WERI-Rb-1 (cell line): Measurements from ENCODE around the gene MYB.
"Not testable (repeated sequence)": the region's sequence is repeated elsewhere in the genome, so short reads cannot be mapped to it uniquely, and the experiment has no call there.

ENCODE experiments used
- DNase-seq: peaks from one replicate; pipeline ENCODE4 v3.0.0-alpha.2; 2020
- H3K27ac ChIP-seq: fragments of 250-450 bp; sonication (Bioruptor Pico); 2 replicates; pipeline ENCODE4 v1.5.1; 2020; ENCODE audit warnings: mild to moderate bottlenecking, moderate library complexity
- H3K27me3 ChIP-seq: fragments of 250-450 bp; sonication (Bioruptor Pico); 2 replicates; pipeline ENCODE4 v1.5.1; 2021; ENCODE audit warnings: mild to moderate bottlenecking, low read depth, moderate library complexity; ENCODE audit not compliant: insufficient read depth, severe bottlenecking
- H3K36me3 ChIP-seq: fragments of 250-450 bp; sonication (Bioruptor Pico); 2 replicates; pipeline ENCODE4 v1.5.1; 2020; ENCODE audit warnings: mild to moderate bottlenecking, moderate library complexity
- H3K4me3 ChIP-seq: 2 replicates; pipeline ENCODE4 v1.5.1; 2011; ENCODE audit warnings: low read depth, mild to moderate bottlenecking, control low read depth, low read length
- H3K9me3 ChIP-seq: fragments of 250-450 bp; sonication (Bioruptor Pico); 2 replicates; pipeline ENCODE4 v1.5.1; 2021; ENCODE audit warnings: mild to moderate bottlenecking, moderate library complexity; ENCODE audit not compliant: severe bottlenecking
- CTCF ChIP-seq: IDR thresholded peaks from 2 replicates; pipeline ENCODE4 v1.5.1; 2011; ENCODE audit warnings: low read depth, mild to moderate bottlenecking, control low read depth, inconsistent platforms, low read length

MYB gene

GRCh38 chr6:135149376-135149775, 31.7 kb upstream of the MYB start:
- H3K9me3 ChIP-seq: peaks cover 2% of the 10 kb centered on the region
- DNase-seq: no peak
- no peak for TF ChIP-seq CTCF
- H3K36me3 ChIP-seq: no peaks in the 10 kb centered on the region
- H3K4me3 ChIP-seq: no peak overlapping the region
- H3K27ac ChIP-seq: no peak overlapping the region
- no peaks in the 10 kb centered on the region for H3K27me3 ChIP-seq

GRCh38 chr6:135150481-135150880, 30.6 kb upstream of the MYB start:
- H3K4me3 ChIP-seq, H3K36me3 ChIP-seq, DNase-seq, H3K27ac ChIP-seq, H3K9me3 ChIP-seq, H3K27me3 ChIP-seq: not testable (repeated sequence)

GRCh38 chr6:135154125-135154524, 27.0 kb upstream of the MYB start:
- H3K27ac ChIP-seq, H3K36me3 ChIP-seq, H3K9me3 ChIP-seq, DNase-seq, H3K4me3 ChIP-seq, H3K27me3 ChIP-seq: not testable (repeated sequence)

GRCh38 chr6:135158397-135158796, 22.7 kb upstream of the MYB start:
- H3K9me3 ChIP-seq: no peaks in the 10 kb centered on the region
- TF ChIP-seq CTCF: no peak
- no peaks in the 10 kb centered on the region for H3K36me3 ChIP-seq
- no peaks in the 10 kb centered on the region for H3K27me3 ChIP-seq
- no peak overlapping the region for H3K27ac ChIP-seq
- DNase-seq: no peak
- no peak overlapping the region for H3K4me3 ChIP-seq

- no peaks in the 10 kb centered on the region for H3K36me3 ChIP-seq
- H3K27ac ChIP-seq: no peak overlapping the region
- H3K9me3 ChIP-seq: no peaks in the 10 kb centered on the region
- no peak for DNase-seq
- H3K27me3 ChIP-seq: no peaks in the 10 kb centered on the region
- H3K4me3 ChIP-seq: no peak overlapping the region
- no peak for TF ChIP-seq CTCF
Measured at GRCh38 chr6:135159531-135159930, 21.6 kb upstream of the MYB start.

- no peak overlapping the region for H3K4me3 ChIP-seq
- H3K36me3 ChIP-seq: no peaks in the 10 kb centered on the region
- TF ChIP-seq CTCF: no peak
- DNase-seq: no peak
- H3K9me3 ChIP-seq: no peaks in the 10 kb centered on the region
- H3K27me3 ChIP-seq: no peaks in the 10 kb centered on the region
- H3K27ac ChIP-seq: no peak overlapping the region
Measured at GRCh38 chr6:135161411-135162395, 19.4 kb upstream of the MYB start.
